Hepatocyte (in vitro differentiated cells): ENCODE results near the gene NRP1.

Experiments
- EZH2phosphoT487 ChIP-seq: fragments of 200-600 bp; sonication (generic); IDR thresholded peaks from one replicate; pipeline ENCODE4 v1.6.1; 2018; ENCODE audit warnings: antibody characterized with exemption, mild to moderate bottlenecking, low read depth, moderate library complexity; ENCODE audit not compliant: unreplicated experiment, severe bottlenecking
- TF ChIP-seq, protein P1 (sequence below): fragments of 200-600 bp; sonication (generic); IDR thresholded peaks from 2 replicates; pipeline ENCODE4 v1.5.1; 2016; ENCODE audit warnings: antibody characterized with exemption, mild to moderate bottlenecking; ENCODE audit not compliant: poor library complexity

GRCh38 chr10:33134011-33134751 lies 200.3 kb downstream of the NRP1 start:
- TF ChIP-seq, protein P1, sequence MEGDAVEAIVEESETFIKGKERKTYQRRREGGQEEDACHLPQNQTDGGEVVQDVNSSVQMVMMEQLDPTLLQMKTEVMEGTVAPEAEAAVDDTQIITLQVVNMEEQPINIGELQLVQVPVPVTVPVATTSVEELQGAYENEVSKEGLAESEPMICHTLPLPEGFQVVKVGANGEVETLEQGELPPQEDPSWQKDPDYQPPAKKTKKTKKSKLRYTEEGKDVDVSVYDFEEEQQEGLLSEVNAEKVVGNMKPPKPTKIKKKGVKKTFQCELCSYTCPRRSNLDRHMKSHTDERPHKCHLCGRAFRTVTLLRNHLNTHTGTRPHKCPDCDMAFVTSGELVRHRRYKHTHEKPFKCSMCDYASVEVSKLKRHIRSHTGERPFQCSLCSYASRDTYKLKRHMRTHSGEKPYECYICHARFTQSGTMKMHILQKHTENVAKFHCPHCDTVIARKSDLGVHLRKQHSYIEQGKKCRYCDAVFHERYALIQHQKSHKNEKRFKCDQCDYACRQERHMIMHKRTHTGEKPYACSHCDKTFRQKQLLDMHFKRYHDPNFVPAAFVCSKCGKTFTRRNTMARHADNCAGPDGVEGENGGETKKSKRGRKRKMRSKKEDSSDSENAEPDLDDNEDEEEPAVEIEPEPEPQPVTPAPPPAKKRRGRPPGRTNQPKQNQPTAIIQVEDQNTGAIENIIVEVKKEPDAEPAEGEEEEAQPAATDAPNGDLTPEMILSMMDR = no peak
- no peak for TF ChIP-seq EZH2phosphoT487
